PC-3 (cell line): Measurements from ENCODE around the gene DQX1. TPM values are rescaled to one million over a fixed set of nuclear protein-coding genes. Genes with fewer than 3 reads are reported as not detected.

Source experiments
- ATAC-seq: fragments of 200-7000 bp; cut with Tn5 transposase; 2 replicates; pipeline ENCODE4 v1.9.1; 2020; ENCODE audit warnings: mild to moderate bottlenecking, moderate library complexity
- BruUV-seq: library from RNA; stranded (reverse); fragments of 400-500 nt; replicated peaks from 2 replicates; lab custom pipeline; 2021; lab: Mats Ljungman, UMichigan
- CTCF ChIA-PET: fragments of 300-600 bp; sonication (Branson Sonifier 250); formaldehyde crosslinking; loops from one replicate; lab custom pipeline; 2022; ENCODE audit warnings: antibody characterized with exemption; lab: Charles Lee
- POLR2A ChIA-PET: fragments of 300-600 bp; sonication (Branson Sonifier 250); formaldehyde crosslinking; loops from one replicate; lab custom pipeline; 2022; ENCODE audit warnings: antibody characterized with exemption; ENCODE audit not compliant: unreplicated experiment; lab: Charles Lee
- DNase-seq: peaks from one replicate; pipeline ENCODE4 v3.0.0-alpha.2; 2015
- H2AFZ ChIP-seq: fragments of 300-600 bp; sonication (generic); 2 replicates; pipeline ENCODE4 v1.6.0; 2016; ENCODE audit warnings: antibody characterized with exemption, low read length
- H3F3A ChIP-seq: fragments of 300-600 bp; sonication (generic); one replicate; pipeline ENCODE4 v1.6.0; 2017; ENCODE audit warnings: antibody characterized with exemption, low read length, control low read depth, mild to moderate bottlenecking; ENCODE audit not compliant: unreplicated experiment
- H3K27ac ChIP-seq: fragments of 300-600 bp; sonication (generic); 2 replicates; pipeline ENCODE4 v1.5.1; 2016; ENCODE audit warnings: mild to moderate bottlenecking, low read length
- H3K27me3 ChIP-seq: fragments of 300-600 bp; sonication (generic); 2 replicates; pipeline ENCODE4 v1.6.1; 2016; ENCODE audit warnings: low read length, mixed read lengths
- H3K36me3 ChIP-seq: fragments of 300-600 bp; sonication (generic); 2 replicates; pipeline ENCODE4 v1.6.1; 2016; ENCODE audit warnings: low read depth, mixed run types, low read length, mixed read lengths
- H3K4me1 ChIP-seq: fragments of 300-600 bp; sonication (generic); 2 replicates; pipeline ENCODE4 v1.5.1; 2016; ENCODE audit warnings: low read length; ENCODE audit not compliant: insufficient read depth
- H3K4me2 ChIP-seq: fragments of 300-600 bp; sonication (generic); 2 replicates; pipeline ENCODE4 v1.6.0; 2016; ENCODE audit warnings: low read length
- H3K4me3 ChIP-seq: fragments of 300-600 bp; sonication (generic); 2 replicates; pipeline ENCODE4 v1.5.1; 2016; ENCODE audit warnings: mild to moderate bottlenecking, low read length, mixed read lengths
- H3K79me2 ChIP-seq: fragments of 300-600 bp; sonication (generic); 2 replicates; pipeline ENCODE4 v1.6.1; 2017; ENCODE audit warnings: low read length, mixed read lengths
- H3K9ac ChIP-seq: fragments of 300-600 bp; sonication (generic); 2 replicates; pipeline ENCODE4 v1.6.0; 2016; ENCODE audit warnings: mild to moderate bottlenecking, low read length
- H3K9me2 ChIP-seq: fragments of 300-600 bp; sonication (generic); replicated peaks from 2 replicates; pipeline ENCODE4 v1.6.1; 2016; ENCODE audit warnings: mixed run types, low read length, mixed read lengths
- H3K9me3 ChIP-seq: fragments of 300-600 bp; sonication (generic); 2 replicates; pipeline ENCODE4 v1.6.1; 2016; ENCODE audit warnings: low read length, mixed read lengths
- H4K20me1 ChIP-seq: fragments of 300-600 bp; sonication (generic); 2 replicates; pipeline ENCODE4 v1.6.1; 2016; ENCODE audit warnings: low read length, mixed read lengths
- EZH2 ChIP-seq: fragments of 300-600 bp; sonication (generic); IDR thresholded peaks from one replicate; pipeline ENCODE4 v1.6.1; 2017; ENCODE audit warnings: antibody characterized with exemption, mild to moderate bottlenecking, low read length; ENCODE audit not compliant: unreplicated experiment
- EZH2phosphoT487 ChIP-seq: fragments of 300-600 bp; sonication (generic); IDR thresholded peaks from 2 replicates; pipeline ENCODE4 v1.6.1; 2018; ENCODE audit warnings: mild to moderate bottlenecking, antibody characterized with exemption, low read length, borderline replicate concordance
- intact Hi-C: fragments of 100-400 bp; cut with micrococcal nuclease; formaldehyde crosslinking; loops from 2 replicates; pipeline ENCODE4 v1.9.0; 2023
- total RNA-seq: library from RNA; depleted of rRNA; stranded (reverse); fragments of >200 nt; gene quantifications from 2 replicates; pipeline ENCODE4 v1.2.3, GENCODE V29; 2014
- TF ChIP-seq, protein P1 (sequence below): fragments of 300-600 bp; sonication (generic); conservative IDR thresholded peaks from 2 replicates; pipeline ENCODE4 v1.5.1; 2017; ENCODE audit warnings: antibody characterized with exemption, low read depth, mild to moderate bottlenecking, low read length

DQX1 gene
- total RNA-seq, 1 experiment from 2014 or later, result 0.07 TPM

DNA sequence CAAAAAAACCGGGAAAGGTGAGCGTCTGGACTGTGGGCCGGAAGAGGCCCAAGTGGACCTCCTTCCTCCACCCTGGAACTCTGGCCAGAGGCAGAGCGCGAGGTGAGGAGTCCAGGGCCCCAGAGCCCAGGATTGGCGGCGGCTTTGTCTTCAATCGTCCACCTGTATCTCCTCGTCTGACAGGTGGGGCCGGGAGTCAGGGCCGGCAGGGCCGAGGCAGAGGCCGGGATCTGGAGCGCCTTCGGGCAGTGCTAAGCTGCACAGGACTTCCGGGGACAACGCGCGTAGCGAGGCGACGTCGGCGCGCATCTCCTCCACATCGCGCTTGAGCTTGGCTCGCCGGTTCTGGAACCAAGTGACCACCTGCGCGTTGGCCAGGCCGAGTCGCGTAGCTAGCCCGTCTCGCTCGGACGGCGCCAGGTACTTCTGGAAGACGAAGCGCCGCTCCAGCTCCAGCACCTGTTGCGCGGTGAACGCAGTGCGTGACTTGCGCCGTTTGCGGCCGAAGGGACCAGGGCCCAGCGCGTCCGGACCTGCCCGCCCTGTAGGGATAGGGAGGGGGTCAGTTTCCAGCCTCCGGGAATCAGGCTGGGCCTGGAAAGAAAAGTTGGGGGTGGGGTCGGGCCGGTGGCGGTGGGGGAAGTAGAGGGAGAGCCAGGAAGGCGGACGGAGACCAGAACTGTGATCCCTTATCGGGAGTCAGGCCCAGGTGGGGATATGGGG, 28.1 kb downstream of the DQX1 start:
- H3F3A ChIP-seq, result no peaks in the 10 kb centered on the region
- BruUV-seq, result no TSS peak
- no peak for TF ChIP-seq EZH2phosphoT487
- TF ChIP-seq EZH2, result no peak
- TF ChIP-seq, protein P1, sequence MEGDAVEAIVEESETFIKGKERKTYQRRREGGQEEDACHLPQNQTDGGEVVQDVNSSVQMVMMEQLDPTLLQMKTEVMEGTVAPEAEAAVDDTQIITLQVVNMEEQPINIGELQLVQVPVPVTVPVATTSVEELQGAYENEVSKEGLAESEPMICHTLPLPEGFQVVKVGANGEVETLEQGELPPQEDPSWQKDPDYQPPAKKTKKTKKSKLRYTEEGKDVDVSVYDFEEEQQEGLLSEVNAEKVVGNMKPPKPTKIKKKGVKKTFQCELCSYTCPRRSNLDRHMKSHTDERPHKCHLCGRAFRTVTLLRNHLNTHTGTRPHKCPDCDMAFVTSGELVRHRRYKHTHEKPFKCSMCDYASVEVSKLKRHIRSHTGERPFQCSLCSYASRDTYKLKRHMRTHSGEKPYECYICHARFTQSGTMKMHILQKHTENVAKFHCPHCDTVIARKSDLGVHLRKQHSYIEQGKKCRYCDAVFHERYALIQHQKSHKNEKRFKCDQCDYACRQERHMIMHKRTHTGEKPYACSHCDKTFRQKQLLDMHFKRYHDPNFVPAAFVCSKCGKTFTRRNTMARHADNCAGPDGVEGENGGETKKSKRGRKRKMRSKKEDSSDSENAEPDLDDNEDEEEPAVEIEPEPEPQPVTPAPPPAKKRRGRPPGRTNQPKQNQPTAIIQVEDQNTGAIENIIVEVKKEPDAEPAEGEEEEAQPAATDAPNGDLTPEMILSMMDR, result no peak
- H3K4me2 ChIP-seq, result peak overlapping the region; percentile 94
- ATAC-seq, result peak; percentile 39
- H4K20me1 ChIP-seq, result no peaks in the 10 kb centered on the region
- no peaks in the 10 kb centered on the region for H3K9me2 ChIP-seq
- no peaks in the 10 kb centered on the region for H3K79me2 ChIP-seq
- ChIA-PET POLR2A (no interaction called here), CTCF (no interaction called here)
- H2AFZ ChIP-seq, result peak overlapping the region; percentile 87
- no peak overlapping the region for H3K27ac ChIP-seq
- H3K36me3 ChIP-seq, result peaks cover 9% of the 10 kb centered on the region; the same call in 1 of the 2 replicates
- no peaks in the 10 kb centered on the region for H3K9me3 ChIP-seq
- no peak overlapping the region for H3K9ac ChIP-seq
- no peaks in the 10 kb centered on the region for H3K27me3 ChIP-seq
- DNase-seq, result no peak
- H3K4me1 ChIP-seq, result peaks cover 19% of the 10 kb centered on the region
- intact Hi-C loops, result loop anchor here (1.0 kb wide), 1 partner anchor 15 kb away; the partner anchor contains the start of gene TTC31
- H3K4me3 ChIP-seq, result peak overlapping the region; percentile 67

DNA sequence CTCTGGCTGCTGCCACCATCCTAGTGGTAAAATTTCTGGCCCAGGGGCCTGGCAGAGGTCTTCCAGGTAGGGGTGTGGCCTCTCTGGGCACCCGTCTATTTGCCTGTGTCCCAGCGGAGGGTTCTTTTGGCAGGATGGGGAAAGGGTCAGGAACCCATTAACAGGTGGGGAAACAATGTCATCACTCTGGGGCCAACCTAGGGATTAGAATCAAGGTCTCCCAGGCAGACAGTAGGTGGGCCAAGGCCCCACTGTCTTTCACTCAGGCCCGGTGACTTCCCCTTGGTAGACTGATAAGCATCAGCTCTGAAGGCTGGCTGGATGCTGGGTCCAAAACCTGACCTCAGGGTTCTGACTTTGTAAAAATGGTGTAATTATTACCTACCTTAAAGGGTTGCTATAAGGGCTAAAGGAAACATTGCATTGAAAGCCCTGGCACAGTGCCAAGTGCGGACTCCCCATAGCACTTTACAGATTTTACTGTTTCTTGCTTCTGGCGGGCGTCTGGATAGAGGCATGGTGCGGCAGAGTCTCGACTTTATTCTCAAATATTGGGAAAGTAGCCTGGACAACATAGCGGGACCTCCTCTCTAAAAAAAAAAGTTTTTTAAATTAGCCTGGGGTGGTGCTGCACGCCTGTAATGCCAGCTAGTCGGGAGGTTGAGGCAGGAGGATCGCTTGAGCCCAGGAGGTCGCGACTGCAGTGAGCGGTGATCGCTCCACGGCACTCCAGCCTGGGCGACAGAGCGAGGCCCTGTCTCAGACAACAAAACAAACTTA, 28.8 kb downstream of the DQX1 start:
- Histone ChIP-seq H3K4me1 (peaks cover 19% of the 10 kb centered on the region), H3K9me3 (no peaks in the 10 kb centered on the region), H3K9ac (no peak overlapping the region), H3K4me3 (peak overlapping the region; percentile 67; the same call in 1 of the 2 replicates), H3K4me2 (peak overlapping the region; percentile 94), H2AFZ (peak overlapping the region; percentile 87; the same call in 1 of the 2 replicates), H3K27ac (no peak overlapping the region), H4K20me1 (no peaks in the 10 kb centered on the region), H3K9me2 (no peaks in the 10 kb centered on the region), H3K27me3 (no peaks in the 10 kb centered on the region), H3K36me3 (peaks cover 13% of the 10 kb centered on the region; the same call in 1 of the 2 replicates), H3F3A (no peaks in the 10 kb centered on the region), H3K79me2 (no peaks in the 10 kb centered on the region)
- intact Hi-C loops, result no loop called here
- no peak for DNase-seq
- no peak for ATAC-seq
- CTCF ChIA-PET, result no interaction called here
- no TSS peak for BruUV-seq
- POLR2A ChIA-PET, result no interaction called here
- TF ChIP-seq EZH2phosphoT487, result no peak
- TF ChIP-seq EZH2, result no peak
- TF ChIP-seq, protein P1, result no peak
